Fibroblast of skin of left quadriceps (primary cell): ENCODE measurements around the gene AFTPH.

Experiments
- DNase-seq, 2 experiments: peaks; one replicate each; pipeline ENCODE4 v3.0.0-alpha.2; 2013; ENCODE audit warnings: low read depth in 2 of 2

AFTPH gene

DNA sequence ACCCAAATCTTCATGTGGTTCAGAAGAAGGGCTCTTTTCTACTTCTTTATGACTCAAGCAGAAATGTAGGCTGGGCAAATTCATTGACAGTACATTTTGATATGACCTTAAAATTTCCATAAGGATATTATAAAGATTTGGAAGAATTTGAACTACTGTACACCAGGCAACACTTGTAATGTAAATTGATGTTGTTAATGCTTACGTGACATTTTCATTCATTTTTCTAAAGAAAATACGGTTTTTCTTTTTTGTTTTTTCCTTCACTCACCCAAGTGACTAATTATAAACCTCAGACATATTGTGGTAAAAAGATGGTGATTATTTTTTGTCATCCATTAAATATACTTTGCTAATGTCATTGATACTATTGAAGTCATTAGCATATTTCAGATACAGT is 17.4 kb downstream of the AFTPH start:
- DNase-seq: no peak

DNA sequence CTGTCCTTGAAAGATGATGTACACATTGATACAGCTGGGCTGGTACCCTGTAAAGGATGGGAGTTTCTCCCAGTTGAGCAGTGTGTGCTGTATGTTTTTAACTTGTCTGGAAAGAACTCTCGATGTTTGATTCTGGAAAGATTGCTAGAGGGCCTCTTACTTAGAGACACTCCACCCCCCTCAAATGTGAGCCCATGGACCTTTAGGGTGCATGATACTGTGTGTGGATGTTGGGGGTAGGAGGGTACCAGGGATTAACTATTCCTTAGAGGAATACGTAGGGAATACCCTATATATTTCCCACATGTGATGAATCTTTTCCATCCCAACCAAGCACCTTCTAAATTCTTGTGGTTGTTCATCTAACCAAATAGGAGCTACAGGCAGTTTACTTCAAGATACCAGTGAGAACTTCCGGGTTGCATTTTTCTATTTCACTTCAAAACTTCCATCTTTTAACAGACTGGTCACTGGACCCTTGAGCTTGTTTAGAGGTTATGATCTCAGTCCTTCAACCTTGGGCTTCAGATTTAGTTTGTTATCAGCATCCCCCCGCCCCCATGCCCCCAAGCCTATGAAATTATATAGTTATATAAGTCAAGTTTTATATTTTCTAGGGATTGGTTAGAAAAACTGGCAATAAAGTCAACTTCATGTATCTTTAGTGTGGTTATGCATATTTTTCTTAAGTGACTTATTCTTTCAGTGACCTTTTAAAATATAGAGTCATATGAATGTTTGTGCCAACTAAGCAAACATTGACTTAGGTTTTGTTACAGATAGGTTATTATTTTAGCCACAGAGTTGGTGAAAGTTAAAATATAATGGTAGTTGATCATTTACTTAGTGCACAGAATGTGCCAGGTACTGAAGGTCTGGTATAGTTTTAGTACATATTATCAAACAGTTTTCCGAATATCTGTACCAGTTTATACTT is 18.2 kb downstream of the AFTPH start:
- no peak for DNase-seq

DNA sequence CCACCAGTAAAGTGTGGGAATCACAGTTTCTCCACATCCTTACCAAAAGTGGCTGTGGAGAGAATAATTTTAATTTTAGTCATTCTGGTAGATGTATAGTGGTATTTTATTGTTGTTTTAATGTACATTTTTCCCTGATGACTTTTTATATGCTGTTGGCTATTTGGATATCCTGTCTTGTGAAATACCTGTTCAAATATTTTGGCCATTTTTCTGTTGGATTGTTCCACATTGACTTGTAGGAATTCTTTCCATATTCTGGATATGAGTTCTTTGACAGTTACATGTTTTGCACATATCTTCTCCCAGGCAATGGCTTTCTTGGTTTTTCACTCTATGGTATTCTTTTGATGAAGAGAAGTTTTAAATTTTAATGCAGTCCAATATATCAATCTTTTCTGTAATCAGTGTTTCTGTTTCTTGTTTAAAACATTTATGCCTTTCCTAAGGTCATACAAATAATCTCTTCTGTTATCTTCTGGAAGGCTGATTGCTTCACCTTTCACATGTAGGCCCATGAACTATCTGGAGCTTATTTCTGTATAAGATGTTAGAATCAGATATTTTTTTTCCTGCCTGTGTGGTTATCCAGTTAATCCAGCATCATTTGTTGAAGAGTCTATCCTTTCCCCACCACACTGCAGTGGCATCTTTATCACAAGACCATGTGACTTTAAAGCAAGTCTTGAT is 19.0 kb downstream of the AFTPH start:
- DNase-seq: peak; percentile 60 to 61

DNA sequence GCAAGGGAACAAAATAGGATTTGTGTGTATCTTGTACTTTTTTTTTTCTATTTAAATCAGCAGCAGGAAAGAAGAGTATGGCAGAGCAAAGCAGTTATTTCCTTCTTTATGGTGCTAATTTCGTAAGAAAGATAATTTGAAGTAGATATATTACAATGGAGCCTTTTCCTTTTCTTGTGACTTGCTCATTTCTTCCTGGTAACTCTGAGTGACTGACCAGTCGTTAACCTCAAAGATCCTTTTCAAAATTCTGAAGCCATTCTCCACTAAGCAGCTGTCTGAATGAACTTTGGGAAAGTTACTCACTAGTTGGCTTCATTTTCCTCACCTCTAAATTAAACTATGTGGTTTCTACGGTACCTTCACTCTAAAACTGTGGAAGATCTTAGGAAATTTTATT is 24.6 kb downstream of the AFTPH start:
- DNase-seq: no peak

DNA sequence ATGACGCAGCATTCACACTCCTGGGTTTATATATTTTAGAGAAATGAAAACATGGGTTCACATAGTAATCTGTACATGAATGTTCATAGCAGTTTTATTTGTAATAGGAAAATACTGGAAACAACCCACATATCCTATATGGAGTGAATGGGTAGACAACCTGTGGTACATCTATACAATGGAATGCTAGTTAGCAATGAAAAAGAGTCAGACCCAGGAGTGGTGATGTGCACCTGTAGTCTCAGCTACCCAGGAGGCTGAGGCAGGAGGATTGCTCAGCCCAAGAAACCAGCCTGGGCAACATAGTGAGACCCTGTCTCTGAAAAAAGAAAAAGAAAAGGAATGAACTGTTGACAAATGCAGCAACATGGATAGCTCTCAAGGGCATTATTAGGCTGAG is 25.9 kb downstream of the AFTPH start:
- DNase-seq: no peak

DNA sequence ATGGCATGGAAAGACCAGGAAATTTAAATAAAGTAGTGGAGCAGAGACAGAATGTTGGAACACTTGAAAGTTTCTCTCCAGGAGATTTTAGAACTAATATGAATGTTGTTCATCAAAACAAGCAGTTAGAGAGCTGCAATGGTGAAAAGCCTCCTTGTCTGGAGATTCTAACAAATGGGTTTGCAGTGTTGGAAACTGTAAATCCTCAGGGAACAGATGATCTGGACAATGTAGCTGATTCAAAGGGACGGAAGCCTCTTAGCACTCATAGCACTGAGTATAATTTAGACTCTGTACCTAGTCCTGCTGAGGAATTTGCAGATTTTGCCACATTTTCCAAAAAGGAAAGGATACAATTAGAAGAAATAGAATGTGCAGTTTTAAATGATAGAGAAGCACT is 27.7 kb downstream of the AFTPH start:
- no peak for DNase-seq

DNA sequence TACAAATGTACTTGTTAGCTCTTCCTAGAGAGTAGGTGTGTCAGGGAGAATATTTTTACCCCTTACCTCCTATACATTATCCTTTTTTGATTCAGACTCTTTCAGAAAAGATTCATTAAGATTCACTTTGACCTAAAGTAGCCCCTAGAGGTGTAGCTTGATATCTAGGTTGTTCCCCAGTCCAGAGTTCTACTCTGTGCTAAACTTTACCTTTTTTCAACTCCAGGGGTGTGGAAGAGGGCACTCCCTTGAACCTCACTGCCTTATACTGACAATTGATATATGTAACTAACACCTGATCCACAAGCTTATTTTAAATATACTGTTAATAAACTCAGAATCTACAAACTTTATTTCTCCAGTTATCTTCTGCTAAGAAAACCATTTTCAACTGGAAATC is 30.0 kb downstream of the AFTPH start:
- no peak for DNase-seq

DNA sequence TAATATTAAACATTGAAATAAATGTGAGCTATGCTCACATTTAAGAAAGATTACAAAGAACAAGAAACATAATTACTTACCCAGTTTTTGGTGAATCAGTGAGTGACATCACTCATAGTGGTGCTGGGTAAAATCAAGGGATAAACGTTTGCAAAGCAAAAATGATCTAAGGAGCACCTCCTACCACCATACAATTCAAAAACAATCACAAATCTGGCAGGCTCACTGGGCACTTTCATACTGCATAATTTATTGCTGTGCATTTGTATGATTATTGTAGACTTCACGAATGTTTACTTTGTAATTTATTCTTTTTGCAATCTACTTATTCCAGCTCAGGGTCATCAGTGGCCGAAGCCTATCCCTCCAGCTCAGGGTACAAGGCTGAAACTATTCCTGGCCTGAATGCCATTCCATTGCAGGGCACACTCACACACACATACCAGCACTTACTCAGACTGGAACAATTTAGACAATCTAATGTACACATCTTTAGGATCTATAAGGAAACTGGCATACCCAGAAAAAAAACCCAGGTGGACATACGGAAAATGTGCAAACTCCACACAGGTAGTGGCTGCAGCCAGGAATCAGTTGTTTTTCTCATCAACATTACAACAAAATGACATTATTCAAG is 34.4 kb downstream of the AFTPH start:
- DNase-seq: no peak

DNA sequence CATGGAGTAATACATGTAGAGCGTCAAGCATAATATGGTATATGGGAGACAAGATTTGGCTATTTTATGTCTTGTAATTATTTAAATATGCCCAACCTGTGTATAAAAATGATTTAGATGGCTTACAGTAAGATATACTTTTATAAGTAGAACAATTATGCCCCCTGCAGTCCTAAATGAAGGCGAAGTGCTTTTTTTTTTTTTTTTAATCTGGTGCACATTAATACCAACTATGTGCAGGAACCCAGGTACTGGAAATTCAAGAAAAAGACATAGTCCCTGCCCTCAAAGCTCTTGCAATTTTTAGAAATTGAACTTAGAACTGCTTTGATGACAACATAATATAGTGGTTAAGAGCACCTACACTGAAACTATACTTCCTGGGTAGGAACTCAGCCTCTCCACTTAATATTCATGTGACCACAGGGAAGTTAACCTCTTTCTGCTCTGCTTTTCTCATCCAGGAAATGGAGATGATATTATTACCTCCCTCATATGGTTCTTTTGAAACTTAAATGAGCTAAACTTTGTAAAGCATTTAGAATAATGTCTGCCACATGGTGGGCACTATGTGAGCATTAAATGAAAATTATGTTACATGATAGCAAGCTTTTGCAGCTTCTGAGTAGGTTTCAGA is 38.1 kb downstream of the AFTPH start:
- no peak for DNase-seq

DNA sequence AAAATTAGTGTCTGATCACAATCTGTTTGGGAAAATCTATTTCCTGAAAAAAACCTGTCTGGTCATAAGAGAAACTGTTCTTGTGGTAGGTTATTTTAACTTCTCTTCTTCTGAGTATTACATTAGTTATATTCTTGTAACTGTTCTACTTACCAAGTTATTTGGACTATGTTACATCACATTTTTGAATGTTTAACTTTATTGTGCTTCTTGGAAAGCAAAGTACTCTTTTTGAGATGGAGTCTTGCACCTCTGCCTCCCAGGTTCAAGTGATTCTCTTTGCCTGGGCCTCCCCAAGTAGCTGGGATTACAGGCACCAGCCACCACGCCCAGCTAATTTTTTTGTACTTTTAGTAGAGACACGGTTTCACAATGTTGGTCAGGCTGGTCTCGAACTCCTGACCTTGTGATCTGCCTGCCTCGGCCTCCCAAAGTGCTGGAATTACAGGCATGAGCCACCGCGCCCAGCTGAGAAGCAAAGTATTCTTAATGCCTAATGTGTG is 39.4 kb downstream of the AFTPH start:
- DNase-seq: no peak

DNA sequence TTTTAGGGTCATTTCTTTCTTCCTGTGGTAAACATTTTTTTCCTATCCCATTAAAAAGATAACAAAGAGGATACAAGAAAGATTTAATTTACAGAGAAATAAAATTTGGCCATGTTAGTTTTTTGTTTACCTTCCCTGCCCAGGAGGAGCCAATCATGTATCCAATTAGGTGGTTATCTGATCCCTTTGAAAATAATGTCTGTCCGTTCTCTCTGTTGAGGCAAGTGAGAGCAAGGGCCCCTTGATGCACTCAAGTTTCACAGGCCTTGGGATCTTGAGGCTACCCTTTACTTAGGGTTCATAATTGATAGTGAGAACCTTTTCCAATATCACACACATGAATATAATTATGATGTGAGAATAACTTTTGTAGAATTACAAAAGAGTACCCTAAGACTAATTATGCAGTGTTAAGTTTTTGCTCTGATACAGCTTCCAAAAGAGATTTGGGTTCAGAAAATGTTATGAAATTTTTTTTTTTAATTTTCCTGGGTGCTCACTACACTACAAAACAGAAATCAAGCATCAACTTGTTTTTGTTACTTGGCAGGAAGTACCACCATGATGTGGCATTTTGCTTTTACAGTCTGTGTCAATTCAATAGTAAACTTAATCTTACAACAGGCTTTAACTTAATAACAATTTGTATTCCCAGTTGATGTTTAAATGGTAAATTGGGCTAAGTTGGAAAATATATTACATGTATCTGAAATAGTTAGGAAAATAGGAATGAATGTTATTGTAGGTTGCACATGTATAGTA is 42.0 kb downstream of the AFTPH start:
- no peak for DNase-seq

DNA sequence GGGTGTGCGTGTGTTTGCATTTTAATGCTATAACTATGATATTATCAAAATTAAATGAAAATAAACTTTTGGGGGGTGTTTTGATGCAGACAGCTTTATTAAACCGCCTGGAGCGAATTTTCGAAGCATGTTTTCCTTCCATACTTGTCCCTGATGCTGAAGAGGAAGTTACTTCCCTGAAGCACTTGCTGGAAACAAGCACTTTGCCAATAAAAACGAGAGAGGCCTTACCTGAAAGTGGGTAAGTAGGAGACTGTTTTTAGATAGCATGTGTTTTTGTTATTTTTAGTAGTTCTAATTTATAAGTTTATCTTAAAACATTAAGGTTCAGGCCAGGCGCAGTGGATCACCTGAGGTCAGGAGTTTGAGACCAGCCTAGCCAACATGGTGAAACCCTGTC is 43.3 kb downstream of the AFTPH start:
- no peak for DNase-seq

DNA sequence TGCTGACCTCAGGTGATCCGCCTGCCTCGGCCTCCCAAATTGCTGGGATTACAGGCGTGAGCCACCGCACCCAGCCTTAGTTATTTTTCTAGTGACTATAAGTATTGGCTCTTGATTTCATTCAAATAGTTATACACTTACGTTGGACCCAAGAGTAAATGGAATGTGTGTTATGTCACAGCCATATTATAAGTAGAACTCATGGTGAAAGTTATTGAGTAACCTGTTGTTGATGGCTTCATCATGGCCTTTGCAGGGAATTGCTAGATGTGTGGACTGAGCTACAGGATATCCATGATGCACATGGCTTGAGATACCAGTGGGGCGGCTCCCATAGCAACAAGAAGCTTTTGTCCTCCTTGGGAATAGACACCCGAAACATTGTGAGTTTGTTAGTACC is 44.7 kb downstream of the AFTPH start:
- DNase-seq: no peak

DNA sequence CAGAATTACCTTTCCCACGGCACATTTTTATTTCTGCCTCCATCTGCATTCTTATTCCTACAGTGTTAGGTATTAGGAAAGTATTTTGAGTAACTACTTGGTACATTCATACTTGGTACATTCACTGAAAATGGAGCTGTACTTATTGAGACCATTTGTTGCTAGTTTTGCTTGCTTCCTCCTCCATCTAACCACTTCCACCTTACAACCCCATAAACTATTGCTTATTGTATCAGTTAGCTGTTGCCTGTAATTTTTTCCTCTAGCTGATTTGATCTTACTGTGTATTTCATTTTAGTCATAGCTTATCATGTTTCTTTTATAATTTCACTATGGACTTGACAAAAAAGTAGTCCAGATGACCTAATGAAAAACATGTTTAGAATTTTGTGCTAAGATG is 50.7 kb downstream of the AFTPH start:
- no peak for DNase-seq

DNA sequence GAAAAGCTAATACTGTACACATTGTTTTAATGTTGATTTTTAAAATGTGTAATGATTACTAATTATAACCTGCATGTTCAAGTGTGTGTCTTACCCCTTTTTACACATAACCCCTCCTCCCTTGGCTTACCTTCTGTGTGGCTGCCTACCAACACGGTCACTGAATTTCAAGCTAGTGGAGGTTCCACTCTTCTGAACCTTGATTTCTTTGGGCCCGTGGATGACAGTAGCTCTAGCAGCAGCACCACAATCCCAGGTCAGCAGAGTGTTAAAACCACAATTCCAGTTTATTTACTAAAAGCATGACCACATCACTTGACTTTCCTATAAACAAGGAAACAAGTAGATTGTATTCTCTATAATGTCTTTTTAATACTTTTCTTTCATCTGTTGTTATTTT is 56.9 kb downstream of the AFTPH start:
- DNase-seq: no peak

DNA sequence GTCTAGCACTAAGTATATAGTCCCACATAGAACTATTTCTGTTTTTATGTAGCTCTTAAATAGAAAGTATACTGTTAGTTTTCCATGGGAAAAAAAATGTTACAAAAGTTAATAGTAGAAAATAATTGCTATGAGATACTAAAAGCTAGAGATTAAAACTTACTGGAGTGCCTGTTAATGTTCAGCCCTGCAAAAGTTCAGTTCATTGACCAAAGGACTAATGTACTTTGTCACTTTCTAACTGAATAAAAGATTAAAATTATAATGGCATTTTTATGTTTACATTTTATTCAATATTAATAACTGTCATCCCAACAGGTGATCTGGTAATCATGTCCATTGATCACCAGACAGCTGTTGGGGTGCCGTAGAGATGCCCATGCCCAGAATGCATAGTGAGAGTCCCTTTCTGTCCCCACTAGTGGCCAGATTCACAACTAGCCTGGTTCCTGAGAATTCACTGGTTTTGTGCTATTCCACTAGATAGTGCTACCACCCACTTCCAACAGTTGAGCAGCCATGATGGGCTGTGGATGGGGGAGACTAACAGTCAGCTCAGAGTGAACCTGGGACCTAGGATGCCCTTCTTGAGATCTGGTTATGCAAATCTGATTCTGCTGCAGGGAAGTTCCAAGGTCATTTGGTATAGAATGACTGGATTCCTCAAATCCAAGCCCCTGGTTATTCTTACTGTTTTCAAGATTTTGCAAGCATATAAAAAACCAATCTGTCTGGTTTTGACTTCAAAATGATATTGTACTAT is 57.8 kb downstream of the AFTPH start:
- DNase-seq: no peak

DNA sequence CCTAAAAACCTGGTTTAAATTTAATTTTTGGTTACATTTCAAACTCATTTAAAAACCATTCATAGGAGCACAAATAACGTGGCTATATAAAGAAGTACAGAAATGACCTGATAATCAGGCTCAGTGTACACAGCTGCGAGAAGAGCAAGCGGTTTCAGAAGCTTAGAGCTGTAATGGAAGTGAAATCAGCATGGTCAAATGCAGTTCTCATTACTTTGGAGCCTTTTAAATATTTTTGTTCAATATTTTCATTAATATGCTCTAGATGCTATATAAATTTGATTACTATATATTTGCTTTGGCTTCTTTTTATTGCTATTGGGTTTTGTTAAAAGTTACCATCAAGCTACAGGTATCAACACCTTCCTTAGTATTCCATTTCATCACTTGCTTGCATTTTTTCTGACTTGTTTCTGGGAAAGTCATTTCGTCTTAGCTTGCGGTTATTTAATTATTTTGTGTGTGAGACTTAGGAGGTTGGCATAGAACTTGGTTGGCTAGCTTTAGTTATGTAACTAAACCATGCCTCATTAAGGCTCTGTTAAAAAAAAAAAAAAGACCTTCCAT is 58.7 kb downstream of the AFTPH start:
- no peak for DNase-seq

DNA sequence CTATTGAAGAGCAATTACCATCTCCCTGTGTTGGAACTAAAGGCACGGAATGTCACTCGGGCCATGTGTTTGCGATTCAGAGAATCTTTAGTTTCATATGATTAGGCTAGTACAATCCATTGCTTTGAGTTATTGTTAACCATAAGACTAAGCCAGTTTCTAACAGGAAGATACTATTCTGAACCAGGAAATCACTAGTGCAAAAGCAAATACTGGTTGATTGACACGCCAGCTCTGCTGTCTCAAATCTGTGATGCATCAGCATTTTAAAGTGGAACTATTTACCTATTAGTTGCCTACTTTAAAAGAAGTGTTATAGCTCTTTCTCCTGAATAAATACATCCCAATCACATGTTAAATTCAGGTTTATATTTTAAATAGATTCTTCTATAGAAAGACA is 61.9 kb downstream of the AFTPH start:
- no peak for DNase-seq

DNA sequence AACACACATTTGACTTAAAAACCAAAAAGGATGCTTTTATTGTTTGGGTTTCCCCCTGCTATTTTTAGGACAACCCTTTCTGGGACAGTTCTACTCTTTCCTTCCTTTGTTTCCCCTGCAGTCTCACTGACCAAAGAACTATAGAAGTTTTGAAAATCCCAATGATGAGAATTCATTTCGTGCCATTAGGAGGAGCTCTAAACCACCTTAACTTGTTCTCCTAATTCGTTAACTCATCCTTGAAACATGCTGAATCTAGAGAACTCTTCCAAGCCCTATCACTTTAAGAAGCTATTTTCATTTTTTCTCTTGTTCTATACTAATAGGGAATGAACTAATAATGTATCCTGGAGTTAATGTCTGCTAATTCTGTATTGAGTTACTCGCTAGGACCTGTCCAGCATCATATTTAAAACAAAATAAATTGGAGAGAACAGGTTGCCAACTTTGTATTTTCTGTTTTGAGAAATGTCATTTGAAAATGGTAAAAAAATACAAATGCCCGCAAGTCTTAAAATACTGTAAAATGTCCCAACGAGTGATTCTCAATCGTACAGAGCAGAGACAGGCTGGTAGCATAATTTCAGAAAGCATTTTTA is 62.9 kb downstream of the AFTPH start:
- DNase-seq: peak; percentile 36 to 37

DNA sequence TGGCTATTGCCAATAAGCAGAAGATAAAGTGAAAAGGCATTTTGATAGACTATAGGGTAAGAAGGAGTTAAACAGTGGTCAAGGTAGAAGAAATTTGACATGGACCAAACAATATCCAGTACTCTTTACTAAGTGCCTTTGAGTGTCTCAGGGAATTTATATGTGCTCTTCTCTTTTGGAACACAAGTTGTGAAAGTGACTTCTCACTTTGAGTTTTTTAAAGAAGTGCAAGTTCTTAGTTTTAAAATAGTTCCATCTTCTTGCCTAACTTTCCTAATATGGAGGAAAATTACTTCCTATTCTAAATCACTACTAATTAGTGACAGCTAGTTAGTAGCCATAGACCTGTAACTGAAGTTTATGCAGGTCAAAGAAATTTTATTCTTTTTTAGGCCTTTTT is 63.4 kb downstream of the AFTPH start:
- no peak for DNase-seq
